Measurements from ENCODE around the gene INSRR.
A peak's percentile ranks its signal among the peaks of the same experiment; 100 is the strongest.

Gene INSRR

GRCh38 chr1:156892190-156893047 is 33.5 kb upstream of the INSRR start:
- peaks cover 84% of the 10 kb centered on the region for H3K27me3 ChIP-seq (ENCODE audit: insufficient read depth, low read depth)

DNA sequence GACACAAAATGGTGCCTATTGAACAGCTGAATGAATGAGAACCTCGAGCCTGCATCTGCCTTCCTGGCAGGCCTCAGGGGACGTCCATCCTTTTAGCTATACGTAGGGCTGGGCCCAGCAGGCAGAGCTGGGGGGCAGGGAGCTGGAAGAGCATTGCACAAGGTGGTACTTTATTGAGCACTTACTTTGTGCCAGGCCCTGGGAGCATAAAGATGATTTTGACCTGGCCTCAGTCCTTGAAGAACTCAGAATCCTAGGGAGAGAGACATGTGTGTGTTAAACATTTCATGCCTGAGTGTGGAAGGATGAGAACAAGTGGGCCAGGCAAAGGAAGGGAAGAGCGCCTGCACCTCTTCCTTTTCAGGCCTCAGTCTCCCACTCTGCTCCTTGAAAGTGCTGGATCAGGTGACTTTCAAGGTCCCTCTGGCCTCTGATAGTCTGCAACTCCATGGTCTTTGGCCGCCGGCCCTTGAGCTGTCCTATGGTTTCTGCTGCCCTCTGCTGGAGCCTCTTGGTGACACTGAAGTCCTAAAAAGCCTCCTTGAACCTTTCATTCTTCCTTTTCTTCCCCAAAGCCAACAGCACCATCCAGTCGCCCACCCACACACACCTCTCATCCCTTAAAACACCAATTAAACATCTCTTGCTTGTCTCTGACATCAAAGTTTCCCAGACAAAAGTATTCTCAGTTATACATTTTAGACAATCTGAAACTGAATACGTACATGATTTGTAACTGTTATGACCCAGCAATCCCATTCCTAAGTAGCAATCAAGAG is 31.1 kb upstream of the INSRR start:
- no peak overlapping the region; the same call in 1 of the 2 replicates for H3K4me2 ChIP-seq
- peak overlapping the region; percentile 44; the same call in 1 of the 2 replicates for H2AFZ ChIP-seq (ENCODE audit: low read depth)
- H3K27ac ChIP-seq = no peak overlapping the region
- H4K20me1 ChIP-seq (ENCODE audit: insufficient read depth) = no peaks in the 10 kb centered on the region
- H3K9ac ChIP-seq = no peak overlapping the region
- H3K27me3 ChIP-seq (ENCODE audit: insufficient read depth, low read depth) = peaks cover 82% of the 10 kb centered on the region
- no peak overlapping the region for H3K4me3 ChIP-seq (IDR thresholded peaks at IDR 0.05; ENCODE audit: insufficient read depth, low read depth, low read length)
- H3K4me1 ChIP-seq (ENCODE audit: low read depth, poor library complexity, severe bottlenecking) = peaks cover 6% of the 10 kb centered on the region
- no peaks in the 10 kb centered on the region for H3K79me2 ChIP-seq (ENCODE audit: insufficient read depth, low read depth)
- no peaks in the 10 kb centered on the region for H3K36me3 ChIP-seq (ENCODE audit: insufficient read depth)
- TF ChIP-seq CTCF (conservative IDR thresholded peaks at IDR 0.05; ENCODE audit: low read depth, low read length) = peak; percentile 100

More at GRCh38 chr1:156892190-156893047, 33.5 kb upstream of the INSRR start:
- no peaks in the 10 kb centered on the region for H3K36me3 ChIP-seq (ENCODE audit: insufficient read depth)
- H3K9ac ChIP-seq = no peak overlapping the region
- peak; percentile 93 for TF ChIP-seq CTCF (conservative IDR thresholded peaks at IDR 0.05; ENCODE audit: low read depth, low read length)
- no peaks in the 10 kb centered on the region for H4K20me1 ChIP-seq (ENCODE audit: insufficient read depth)
- no peaks in the 10 kb centered on the region for H3K79me2 ChIP-seq (ENCODE audit: insufficient read depth, low read depth)
- H2AFZ ChIP-seq (ENCODE audit: low read depth) = no peak overlapping the region
- peaks cover 6% of the 10 kb centered on the region for H3K4me1 ChIP-seq (ENCODE audit: low read depth, poor library complexity, severe bottlenecking)
- H3K4me2 ChIP-seq = peak overlapping the region; percentile 22; the same call in 1 of the 2 replicates
- H3K27ac ChIP-seq = no peak overlapping the region
- H3K4me3 ChIP-seq (IDR thresholded peaks at IDR 0.05; ENCODE audit: insufficient read depth, low read depth, low read length) = peak overlapping the region; percentile 53

DNA sequence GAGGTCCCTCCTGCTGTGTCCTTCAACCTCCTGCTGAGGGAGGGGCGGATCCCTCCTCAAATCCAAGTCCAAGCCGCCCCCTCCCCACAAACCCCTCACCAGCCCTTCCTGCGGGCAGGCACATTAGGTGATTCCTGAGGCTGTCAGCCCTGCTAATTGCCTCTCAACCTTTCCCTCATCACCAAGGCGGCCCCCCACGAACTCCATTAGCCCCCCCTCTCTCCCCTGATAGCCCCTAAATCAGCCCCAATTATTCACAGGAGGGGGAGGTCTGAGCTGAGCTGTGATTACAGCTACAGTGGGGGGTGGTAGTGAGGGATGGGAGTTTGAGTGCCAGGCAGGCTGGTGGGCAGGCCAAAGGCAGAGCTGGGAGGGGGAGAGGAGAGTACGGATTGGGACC is 28.8 kb upstream of the INSRR start:
- H3K4me1 ChIP-seq (ENCODE audit: low read depth, poor library complexity, severe bottlenecking) = peaks cover 6% of the 10 kb centered on the region
- no peak overlapping the region for H3K4me3 ChIP-seq (IDR thresholded peaks at IDR 0.05; ENCODE audit: insufficient read depth, low read depth, low read length)
- TF ChIP-seq CTCF (conservative IDR thresholded peaks at IDR 0.05; ENCODE audit: low read depth, low read length) = no peak
- peaks cover 85% of the 10 kb centered on the region for H3K27me3 ChIP-seq (ENCODE audit: insufficient read depth, low read depth)
- H3K36me3 ChIP-seq (ENCODE audit: insufficient read depth) = no peaks in the 10 kb centered on the region
- H3K9ac ChIP-seq = no peak overlapping the region
- no peak overlapping the region for H3K4me2 ChIP-seq
- no peaks in the 10 kb centered on the region for H4K20me1 ChIP-seq (ENCODE audit: insufficient read depth)
- H3K79me2 ChIP-seq (ENCODE audit: insufficient read depth, low read depth) = no peaks in the 10 kb centered on the region
- no peak overlapping the region for H2AFZ ChIP-seq (ENCODE audit: low read depth)
- H3K27ac ChIP-seq = no peak overlapping the region

GRCh38 chr1:156887317-156887716 is 28.4 kb upstream of the INSRR start:
- Histone ChIP-seq H3K9ac (no peak overlapping the region), H3K27me3 (ENCODE audit: insufficient read depth, low read depth) (peaks cover 85% of the 10 kb centered on the region), H3K27ac (no peak overlapping the region), H4K20me1 (ENCODE audit: insufficient read depth) (no peaks in the 10 kb centered on the region), H3K4me3 (IDR thresholded peaks at IDR 0.05; ENCODE audit: insufficient read depth, low read depth, low read length) (no peak overlapping the region), H2AFZ (ENCODE audit: low read depth) (no peak overlapping the region), H3K4me2 (no peak overlapping the region), H3K4me1 (ENCODE audit: low read depth, poor library complexity, severe bottlenecking) (peaks cover 4% of the 10 kb centered on the region), H3K79me2 (ENCODE audit: insufficient read depth, low read depth) (no peaks in the 10 kb centered on the region), H3K36me3 (ENCODE audit: insufficient read depth) (no peaks in the 10 kb centered on the region)
- no peak for TF ChIP-seq CTCF (conservative IDR thresholded peaks at IDR 0.05; ENCODE audit: low read depth, low read length)

All from KMS-11 (cell line).